ENCODE data around the gene TARBP1.
"Not testable (repeated sequence)": the region's sequence is repeated elsewhere in the genome, so short reads cannot be mapped to it uniquely, and the experiment has no call there.

TARBP1 gene

GRCh38 chr1:234437423-234438171 is 41.4 kb downstream of the TARBP1 start:
- peak; percentile 77 for DNase-seq (ENCODE audit: low spot score)

- no peak for DNase-seq (ENCODE audit: low spot score)
These were observed 43.4 kb downstream of the TARBP1 start for GRCh38 chr1:234435620-234436019.

GRCh38 chr1:234434706-234435105 is 44.3 kb downstream of the TARBP1 start:
- no peak for DNase-seq (ENCODE audit: low spot score)

GRCh38 chr1:234433563-234434285 is 45.3 kb downstream of the TARBP1 start:
- DNase-seq (ENCODE audit: low spot score): no peak

- DNase-seq (ENCODE audit: low spot score): no peak
These were observed 47.7 kb downstream of the TARBP1 start for GRCh38 chr1:234431255-234431654.

- DNase-seq (ENCODE audit: low spot score): no peak
These were observed 48.3 kb downstream of the TARBP1 start for GRCh38 chr1:234430691-234431090.

GRCh38 chr1:234429434-234429806 is 49.6 kb downstream of the TARBP1 start:
- no peak for DNase-seq (ENCODE audit: low spot score)

- DNase-seq (ENCODE audit: low spot score): no peak
These were observed 50.9 kb downstream of the TARBP1 start for GRCh38 chr1:234427950-234428646.

- DNase-seq (ENCODE audit: low spot score): no peak
These were observed 65.0 kb downstream of the TARBP1 start for GRCh38 chr1:234413990-234414389.

- no peak for DNase-seq (ENCODE audit: low spot score)
These were observed 65.5 kb downstream of the TARBP1 start for GRCh38 chr1:234413485-234413884.

- DNase-seq (ENCODE audit: low spot score): no peak
These were observed 66.1 kb downstream of the TARBP1 start for GRCh38 chr1:234412830-234413229.

- DNase-seq (ENCODE audit: low spot score): peak; percentile 51
These were observed 69.7 kb downstream of the TARBP1 start for GRCh38 chr1:234409328-234409727.

GRCh38 chr1:234408757-234409156 is 70.2 kb downstream of the TARBP1 start:
- no peak for DNase-seq (ENCODE audit: low spot score)

GRCh38 chr1:234406871-234407270 is 72.1 kb downstream of the TARBP1 start:
- no peak for DNase-seq (ENCODE audit: low spot score)

- DNase-seq (ENCODE audit: low spot score): no peak
These were observed 73.3 kb downstream of the TARBP1 start for GRCh38 chr1:234405676-234406075.

GRCh38 chr1:234402939-234403338 is 76.0 kb downstream of the TARBP1 start:
- DNase-seq (ENCODE audit: low spot score): no peak

GRCh38 chr1:234401658-234402057 is 77.3 kb downstream of the TARBP1 start:
- no peak for DNase-seq (ENCODE audit: low spot score)

- DNase-seq (ENCODE audit: low spot score): no peak
These were observed 78.2 kb downstream of the TARBP1 start for GRCh38 chr1:234400773-234401172.

GRCh38 chr1:234399515-234399914 is 79.5 kb downstream of the TARBP1 start:
- DNase-seq (ENCODE audit: low spot score): not testable (repeated sequence)

- no peak for DNase-seq (ENCODE audit: low spot score)
These were observed 80.1 kb downstream of the TARBP1 start for GRCh38 chr1:234398849-234399381.

- no peak for DNase-seq (ENCODE audit: low spot score)
These were observed 81.2 kb downstream of the TARBP1 start for GRCh38 chr1:234397732-234398131.

- no peak for DNase-seq (ENCODE audit: low spot score)
These were observed 82.1 kb downstream of the TARBP1 start for GRCh38 chr1:234396871-234397270.

- no peak for DNase-seq (ENCODE audit: low spot score)
These were observed 82.9 kb downstream of the TARBP1 start for GRCh38 chr1:234396092-234396491.
